HL-60/S4 (cell line): ENCODE data around the gene CLCNKA.
"Not testable (repeated sequence)": the region's sequence is repeated elsewhere in the genome, so short reads cannot be mapped to it uniquely, and the experiment has no call there.

Source experiments
- in situ Hi-C: fragments of 300-500 bp; cut with MboI; formaldehyde crosslinking; loops from 2 replicates; pipeline ENCODE4 v1.14.3; 2022; ENCODE audit warnings: low sequenced_read_pairs

CLCNKA gene

GRCh38 chr1:16015960-16016901 lies 5.6 kb upstream of the CLCNKA start:
- in situ Hi-C loops = no loop called here

GRCh38 chr1:16017076-16017460 lies 4.8 kb upstream of the CLCNKA start:
- in situ Hi-C loops = no loop called here

DNA sequence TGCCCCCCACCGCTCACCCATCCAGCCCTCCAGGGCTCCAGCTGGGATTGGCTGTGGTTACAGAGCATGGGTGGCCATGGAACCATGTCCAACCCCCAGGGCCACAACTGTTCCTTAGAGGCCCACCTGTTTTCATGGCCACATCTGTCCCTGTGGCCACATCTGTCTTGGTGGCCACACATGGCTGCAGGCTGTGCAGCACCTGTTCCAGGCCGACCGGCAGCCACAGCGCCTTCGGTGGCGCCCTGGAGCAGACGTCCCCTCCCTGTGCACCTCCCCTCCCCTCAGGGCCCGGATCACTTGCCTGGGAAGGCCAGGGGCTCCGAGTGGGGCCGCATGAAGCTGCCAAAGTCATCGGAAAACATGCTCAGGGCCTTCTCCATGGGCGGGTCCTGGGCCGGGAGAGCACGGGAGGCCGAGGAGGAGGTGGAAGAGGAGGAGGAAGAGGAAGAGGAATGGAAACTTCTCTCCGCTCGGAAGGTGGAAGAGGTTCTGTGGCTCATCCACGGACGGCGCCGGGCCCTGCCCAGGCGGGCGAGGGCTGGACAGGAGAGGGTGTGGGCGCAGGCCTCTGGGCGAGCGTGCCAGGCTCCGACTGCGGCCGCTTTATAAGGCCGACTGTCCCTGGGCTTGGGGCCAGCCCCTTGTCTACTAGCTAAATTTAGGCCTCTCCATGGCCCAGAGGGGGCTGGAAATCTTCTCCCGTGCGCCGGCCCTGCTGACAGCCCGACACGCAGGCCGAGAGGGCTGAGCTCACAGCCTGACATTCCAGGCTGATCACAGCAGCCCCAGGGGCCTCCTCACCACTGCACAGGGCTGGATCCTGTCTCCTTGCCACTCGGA lies 4.2 kb upstream of the CLCNKA start, which contains the start of gene HSPB7:
Gene HSPB7 (minus strand): TSS at position 583 of the 843 bp plus-strand sequence. CDS start 80 bp downstream, at position 503.
- in situ Hi-C loops = no loop called here

DNA sequence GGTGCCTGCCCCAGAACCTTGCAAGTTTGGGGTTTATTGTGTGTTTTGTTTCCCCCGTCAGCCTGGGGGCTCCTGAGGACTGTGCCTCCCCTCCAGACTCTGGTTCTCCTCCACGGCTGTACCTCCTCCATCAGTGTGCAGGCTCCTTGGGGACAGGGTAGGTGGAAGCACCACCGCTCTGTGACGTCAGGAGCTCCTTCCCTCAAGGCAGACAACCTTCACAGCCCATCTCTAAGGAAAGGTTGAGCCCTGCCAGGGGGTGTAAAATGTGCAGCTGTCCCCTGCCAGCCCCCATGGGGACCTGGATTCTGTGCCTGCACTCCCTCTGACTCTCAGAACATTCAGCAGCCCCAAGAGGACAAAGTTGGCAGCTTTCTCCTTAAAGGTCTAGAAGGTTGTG lies 3.5 kb upstream of the CLCNKA start:
- in situ Hi-C loops = no loop called here

DNA sequence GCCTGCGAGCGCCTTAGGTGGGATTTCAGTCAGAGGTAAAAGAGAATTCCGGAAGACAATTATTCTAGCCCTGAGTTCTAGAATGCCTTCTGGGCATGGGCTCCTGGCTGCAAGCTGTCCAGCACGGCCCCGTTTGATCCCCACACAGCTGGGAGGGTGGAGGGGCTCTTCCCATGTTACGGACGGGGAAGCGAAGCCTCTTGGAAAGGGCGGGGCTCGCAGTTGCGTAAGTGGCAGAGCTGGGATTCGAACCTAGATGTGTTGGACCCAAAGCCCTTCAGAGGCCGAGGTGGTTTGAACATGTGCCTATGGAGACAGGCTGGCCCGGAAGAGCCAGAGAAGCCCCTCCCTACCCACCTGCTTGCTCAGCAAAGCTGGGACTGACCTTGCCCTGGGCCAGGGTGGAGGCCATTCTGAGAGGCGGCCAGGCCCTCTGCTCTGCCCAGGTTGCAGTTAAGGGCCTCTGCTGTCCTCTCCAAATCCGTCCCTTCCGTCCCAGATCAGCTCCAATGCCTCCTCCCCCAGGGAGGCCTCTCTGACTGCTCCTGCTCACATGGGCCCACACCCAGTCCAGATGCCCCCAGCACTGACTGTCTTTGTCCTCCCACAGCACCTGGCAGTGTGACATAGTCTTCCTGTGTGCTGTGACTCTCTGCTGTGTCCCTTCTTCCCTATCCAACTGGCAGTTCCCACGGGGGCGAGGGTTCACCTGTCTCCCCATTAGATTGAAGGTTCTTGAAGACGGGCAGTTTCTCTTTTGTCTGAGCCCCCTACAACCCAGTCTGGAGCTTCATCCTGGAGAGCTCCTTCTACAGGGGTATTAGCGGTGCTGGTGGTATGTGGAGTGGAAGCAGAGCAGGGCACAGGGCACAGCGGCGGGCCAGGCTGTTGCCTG lies 2.8 kb upstream of the CLCNKA start:
- in situ Hi-C loops = no loop called here

- in situ Hi-C loops = no loop called here
Measured at GRCh38 chr1:16019644-16020277, 2.1 kb upstream of the CLCNKA start.

GRCh38 chr1:16020325-16020724 lies 1.5 kb upstream of the CLCNKA start:
- in situ Hi-C loops = no loop called here

GRCh38 chr1:16020878-16021277 lies 958 bp upstream of the CLCNKA start:
- in situ Hi-C loops = not testable (repeated sequence)

- in situ Hi-C loops = no loop called here
Measured at GRCh38 chr1:16022393-16022792, 557 bp downstream of the CLCNKA start.

GRCh38 chr1:16023050-16023653 lies 1.3 kb downstream of the CLCNKA start:
- in situ Hi-C loops = no loop called here

DNA sequence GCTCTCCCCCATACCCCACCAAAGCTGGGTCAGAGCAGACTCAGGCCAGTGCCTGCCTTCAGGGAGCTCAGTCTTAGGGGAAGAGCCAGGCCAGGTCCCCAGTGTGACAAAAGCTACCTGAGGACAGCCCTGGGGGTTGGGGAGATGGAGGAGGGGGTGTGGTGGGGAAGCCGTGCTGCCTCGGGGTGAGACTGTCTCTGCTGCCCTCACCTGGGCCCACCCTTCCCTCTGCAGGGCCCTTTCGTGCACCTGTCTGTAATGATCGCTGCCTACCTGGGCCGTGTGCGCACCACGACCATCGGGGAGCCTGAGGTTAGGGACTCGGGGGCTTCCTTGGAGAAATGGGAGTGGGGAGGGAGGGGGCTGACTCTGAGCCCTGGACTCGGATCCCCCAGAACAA lies 4.5 kb downstream of the CLCNKA start:
- in situ Hi-C loops = not testable (repeated sequence)

GRCh38 chr1:16026723-16027484 lies 5.1 kb downstream of the CLCNKA start:
- in situ Hi-C loops = no loop called here

DNA sequence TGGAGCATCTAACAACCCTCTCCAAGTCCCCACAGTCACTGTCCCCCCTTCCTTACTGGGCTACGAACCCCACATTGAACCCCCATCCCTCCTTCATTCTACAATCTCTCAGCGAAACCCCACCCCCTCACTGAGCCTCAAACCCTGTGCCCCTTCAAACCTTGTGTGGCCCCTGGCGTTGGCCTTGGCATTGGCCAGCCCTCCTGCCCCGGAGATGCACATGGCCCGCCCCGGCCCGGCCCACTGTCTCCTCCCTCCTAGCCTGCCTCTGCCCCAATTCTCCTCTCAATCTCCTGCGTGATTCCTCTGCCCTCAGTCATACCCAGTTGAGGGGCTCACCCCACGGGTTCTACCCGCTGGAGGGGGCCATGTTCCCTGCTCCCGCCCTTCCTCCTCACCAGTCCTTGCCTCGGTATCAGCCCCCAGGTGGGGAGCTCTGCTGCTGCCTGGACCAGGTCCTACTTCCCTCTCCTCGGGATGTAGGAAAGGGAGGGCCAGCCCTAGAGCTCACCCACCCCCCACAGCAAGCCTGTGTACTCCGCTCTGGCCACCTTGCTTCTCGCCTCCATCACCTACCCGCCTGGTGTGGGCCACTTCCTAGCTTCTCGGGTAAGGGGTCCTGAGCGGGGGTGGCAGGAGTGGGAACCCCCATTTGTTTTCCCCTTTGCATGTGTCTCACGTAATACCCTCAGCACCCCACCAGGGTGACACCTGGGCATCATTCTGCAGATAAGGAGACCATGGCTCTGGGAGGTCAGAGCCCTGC lies 6.6 kb downstream of the CLCNKA start:
- in situ Hi-C loops = no loop called here

DNA sequence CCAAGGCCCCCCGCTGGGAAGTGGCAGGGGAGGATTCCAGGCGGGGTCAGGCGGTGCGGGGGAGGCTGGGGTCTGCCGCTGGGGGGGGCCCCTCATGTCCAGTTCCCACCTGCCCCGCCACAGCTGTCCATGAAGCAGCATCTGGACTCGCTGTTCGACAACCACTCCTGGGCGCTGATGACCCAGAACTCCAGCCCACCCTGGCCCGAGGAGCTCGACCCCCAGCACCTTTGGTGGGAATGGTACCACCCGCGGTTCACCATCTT lies 7.1 kb downstream of the CLCNKA start:
- in situ Hi-C loops = not testable (repeated sequence)

DNA sequence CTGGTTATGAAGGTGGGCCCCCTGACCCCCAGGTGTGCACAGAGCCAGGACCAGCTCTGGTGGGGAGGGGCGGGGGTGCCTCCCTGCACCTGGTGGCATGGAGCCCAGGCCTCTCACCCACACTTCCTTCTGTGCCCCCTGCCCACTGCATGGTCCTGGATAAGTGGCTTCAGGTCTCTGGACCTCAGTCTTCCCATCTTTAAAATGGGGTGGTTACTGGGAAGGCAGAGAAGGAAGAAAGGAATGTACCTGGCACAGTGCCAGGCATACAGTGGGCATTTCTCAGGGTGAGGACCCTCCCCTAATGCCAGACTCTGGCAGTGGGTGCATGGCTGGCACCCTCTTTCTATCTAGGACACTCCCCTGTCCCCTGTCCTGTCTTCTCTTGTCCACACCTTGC lies 7.5 kb downstream of the CLCNKA start:
- in situ Hi-C loops = no loop called here

GRCh38 chr1:16031551-16031950 lies 9.7 kb downstream of the CLCNKA start:
- in situ Hi-C loops = no loop called here

GRCh38 chr1:16032388-16033102 lies 10.7 kb downstream of the CLCNKA start:
- in situ Hi-C loops = no loop called here

DNA sequence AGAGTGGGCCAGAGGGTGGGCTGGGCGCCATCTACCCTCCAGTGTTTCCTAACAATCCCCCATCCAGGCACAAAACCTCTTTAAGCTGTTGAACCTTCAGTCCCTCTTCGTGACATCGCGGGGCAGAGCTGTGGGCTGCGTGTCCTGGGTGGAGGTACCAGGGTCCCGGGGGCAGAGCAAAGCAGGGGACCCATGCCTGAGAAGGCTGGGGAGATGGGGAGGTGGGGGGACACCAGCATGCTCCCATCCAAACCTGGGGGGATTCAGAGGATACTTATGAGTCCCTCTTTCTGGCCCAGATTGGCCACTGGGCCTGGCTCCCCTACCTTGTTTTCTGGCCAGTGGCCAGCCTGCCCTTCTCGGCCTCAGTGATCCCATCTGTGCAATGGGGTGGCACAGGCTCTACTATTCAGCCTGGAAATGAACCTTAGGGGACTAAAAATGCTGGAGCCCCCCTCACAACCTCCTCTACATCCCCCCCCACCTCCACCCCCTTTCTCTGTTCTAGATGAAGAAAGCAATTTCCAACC lies 11.3 kb downstream of the CLCNKA start:
- in situ Hi-C loops = not testable (repeated sequence)
